Measurements from ENCODE around the gene NLGN1.

DNA sequence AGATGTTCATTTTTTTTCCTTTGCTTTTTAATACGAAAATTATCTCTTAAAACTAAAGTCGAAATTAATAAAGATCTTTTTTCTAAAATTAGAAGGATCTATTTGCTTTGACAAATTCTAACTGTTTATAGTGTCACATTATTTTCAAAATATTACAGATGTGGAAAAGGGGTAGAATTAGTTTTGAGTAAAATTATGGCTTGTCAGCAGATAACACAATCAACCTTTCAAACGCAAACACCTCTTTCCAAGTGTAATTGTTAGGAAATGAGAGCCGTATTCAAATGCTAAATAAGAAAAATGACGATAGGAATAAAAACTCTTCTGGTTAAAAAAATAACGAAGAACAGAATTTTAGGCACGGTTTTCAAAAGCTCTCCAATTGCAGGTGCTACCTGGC lies 704.7 kb downstream of the NLGN1 start:
- TF ChIP-seq, protein P1, sequence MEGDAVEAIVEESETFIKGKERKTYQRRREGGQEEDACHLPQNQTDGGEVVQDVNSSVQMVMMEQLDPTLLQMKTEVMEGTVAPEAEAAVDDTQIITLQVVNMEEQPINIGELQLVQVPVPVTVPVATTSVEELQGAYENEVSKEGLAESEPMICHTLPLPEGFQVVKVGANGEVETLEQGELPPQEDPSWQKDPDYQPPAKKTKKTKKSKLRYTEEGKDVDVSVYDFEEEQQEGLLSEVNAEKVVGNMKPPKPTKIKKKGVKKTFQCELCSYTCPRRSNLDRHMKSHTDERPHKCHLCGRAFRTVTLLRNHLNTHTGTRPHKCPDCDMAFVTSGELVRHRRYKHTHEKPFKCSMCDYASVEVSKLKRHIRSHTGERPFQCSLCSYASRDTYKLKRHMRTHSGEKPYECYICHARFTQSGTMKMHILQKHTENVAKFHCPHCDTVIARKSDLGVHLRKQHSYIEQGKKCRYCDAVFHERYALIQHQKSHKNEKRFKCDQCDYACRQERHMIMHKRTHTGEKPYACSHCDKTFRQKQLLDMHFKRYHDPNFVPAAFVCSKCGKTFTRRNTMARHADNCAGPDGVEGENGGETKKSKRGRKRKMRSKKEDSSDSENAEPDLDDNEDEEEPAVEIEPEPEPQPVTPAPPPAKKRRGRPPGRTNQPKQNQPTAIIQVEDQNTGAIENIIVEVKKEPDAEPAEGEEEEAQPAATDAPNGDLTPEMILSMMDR (IDR thresholded peaks at IDR 0.05; ENCODE audit: low read depth, low read length) = no peak
- TF ChIP-seq, protein P2, sequence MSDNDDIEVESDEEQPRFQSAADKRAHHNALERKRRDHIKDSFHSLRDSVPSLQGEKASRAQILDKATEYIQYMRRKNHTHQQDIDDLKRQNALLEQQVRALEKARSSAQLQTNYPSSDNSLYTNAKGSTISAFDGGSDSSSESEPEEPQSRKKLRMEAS (IDR thresholded peaks at IDR 0.05; ENCODE audit: low read depth, low read length) = no peak

All from NB4 (cell line).